ENCODE measurements around the gene HYAL1.

- TF ChIP-seq POLR2A (IDR thresholded peaks at IDR 0.05) (no peak), CTCF (IDR thresholded peaks at IDR 0.05) (no peak)
Observed at GRCh38 chr3:50264964-50265485, 38.3 kb downstream of the HYAL1 start.

All from prostate gland (tissue), 2 donors.